Activated CD4-positive, CD25-positive, alpha-beta regulatory T cell treated with anti-CD3 and anti-CD28 coated beads, Interleukin-2, amount 50 U/mL, for 24 hours (primary cell): ENCODE measurements around the gene AEN.
A peak's percentile ranks its signal among the peaks of the same experiment; 100 is the strongest.

Source experiments
- ATAC-seq, 2 donors: fragments of 150-1000 bp; cut with Tn5 transposase; one replicate each; pipeline ENCODE4 v1.10.0; 2021; ENCODE audit warnings: mild to moderate bottlenecking in 1 of 2, moderate library complexity in 1 of 2

Gene AEN

GRCh38 chr15:88613074-88613944, 7.8 kb upstream of the AEN start:
- ATAC-seq: peak in 1 of 2 donors; percentile 49

GRCh38 chr15:88615303-88616107, 5.6 kb upstream of the AEN start:
- ATAC-seq: no peak

- ATAC-seq: no peak
Measured at GRCh38 chr15:88616240-88616639, 4.9 kb upstream of the AEN start.

- no peak for ATAC-seq
Measured at GRCh38 chr15:88617031-88617722, 4.0 kb upstream of the AEN start.

- ATAC-seq: no peak
Measured at GRCh38 chr15:88617790-88618189, 3.4 kb upstream of the AEN start.

- no peak for ATAC-seq
Measured at GRCh38 chr15:88618686-88619085, 2.5 kb upstream of the AEN start.

- no peak for ATAC-seq
Measured at GRCh38 chr15:88619796-88620195, 1.3 kb upstream of the AEN start.

GRCh38 chr15:88621789-88622604, 857 bp downstream of the AEN start:
- ATAC-seq: peak in 1 of 2 donors; percentile 25

- ATAC-seq: no peak
Measured at GRCh38 chr15:88622605-88622975, 1.4 kb downstream of the AEN start.

GRCh38 chr15:88623061-88623460, 1.9 kb downstream of the AEN start:
- ATAC-seq: peak; percentile 60

GRCh38 chr15:88623632-88624031, 2.5 kb downstream of the AEN start:
- no peak for ATAC-seq

- peak; percentile 8 to 12 for ATAC-seq
Measured at GRCh38 chr15:88624156-88624970, 3.2 kb downstream of the AEN start.

- no peak for ATAC-seq
Measured at GRCh38 chr15:88624971-88625490, 3.9 kb downstream of the AEN start.

GRCh38 chr15:88625943-88626741, 5.0 kb downstream of the AEN start:
- ATAC-seq: no peak

GRCh38 chr15:88627463-88627862, 6.3 kb downstream of the AEN start:
- peak; percentile 66 to 68 for ATAC-seq

- ATAC-seq: no peak
Measured at GRCh38 chr15:88628018-88628654, 7.0 kb downstream of the AEN start.

- ATAC-seq: no peak
Measured at GRCh38 chr15:88629071-88629470, 7.9 kb downstream of the AEN start.

- ATAC-seq: no peak
Measured at GRCh38 chr15:88630141-88630721, 9.1 kb downstream of the AEN start.

- no peak for ATAC-seq
Measured at GRCh38 chr15:88630798-88631463, 9.8 kb downstream of the AEN start.
